DOHH2 (cell line): ENCODE results near the gene SF1.

Source experiments
- CTCF ChIP-seq: fragments of 200-600 bp; sonication (generic); IDR thresholded peaks from one replicate; pipeline ENCODE4 v1.5.1; 2014; ENCODE audit warnings: antibody characterized with exemption, mild to moderate bottlenecking, low read depth, low read length; ENCODE audit not compliant: poor library complexity, severe bottlenecking
- EZH2phosphoT487 ChIP-seq: fragments of 200-600 bp; sonication (generic); IDR thresholded peaks from 2 replicates; pipeline ENCODE4 v1.6.1; 2017; ENCODE audit warnings: borderline replicate concordance, mild to moderate bottlenecking, antibody characterized with exemption, low read length, moderate library complexity, mixed read lengths

GRCh38 chr11:64746486-64746885 lies 31.9 kb downstream of the SF1 start:
- TF ChIP-seq CTCF = no peak
- TF ChIP-seq EZH2phosphoT487 = no peak
